ENCODE data around the gene ADARB2.

DNA sequence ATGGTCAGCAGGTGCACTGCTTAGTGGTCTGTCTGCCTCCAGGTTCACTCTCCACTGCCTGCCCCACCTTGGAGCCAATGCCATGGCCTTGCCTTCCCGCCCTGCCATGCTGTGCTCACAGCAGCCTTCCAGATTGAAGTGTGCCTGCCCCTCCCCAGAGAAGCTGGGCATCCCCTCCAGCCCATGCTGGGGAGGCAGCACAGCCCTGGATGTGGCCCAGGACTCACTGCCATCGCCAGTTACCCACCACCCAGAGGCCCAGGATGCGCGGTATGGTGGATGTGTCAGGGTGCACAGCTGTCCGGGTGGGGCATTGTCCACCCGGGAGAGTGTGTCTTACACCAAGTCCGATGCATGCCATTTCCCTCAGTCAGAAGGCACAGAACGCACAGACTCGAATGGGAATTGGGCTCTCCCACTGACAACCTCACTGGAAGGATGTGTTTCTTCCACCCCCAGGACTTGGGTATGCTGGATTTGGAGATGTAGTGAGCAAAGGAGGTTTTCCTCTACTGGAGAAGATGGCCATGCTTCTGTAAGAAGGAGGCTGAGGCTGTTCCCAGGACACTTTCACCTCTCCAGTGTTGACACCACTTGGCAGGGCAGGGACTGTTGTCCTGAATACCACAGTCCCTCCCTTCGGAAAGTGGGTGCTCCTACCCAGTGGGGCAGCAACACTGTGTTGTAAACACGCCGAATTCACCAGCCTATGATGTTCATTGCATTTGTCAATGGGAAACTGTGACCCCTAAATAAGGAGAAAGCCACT, 122.0 kb downstream of the ADARB2 start:
- no peak for TF ChIP-seq EP300 (IDR thresholded peaks at IDR 0.05; ENCODE audit: borderline replicate concordance in 1 of 2, low read depth in 1 of 2, low read length in 1 of 2)
- TF ChIP-seq, protein P1, sequence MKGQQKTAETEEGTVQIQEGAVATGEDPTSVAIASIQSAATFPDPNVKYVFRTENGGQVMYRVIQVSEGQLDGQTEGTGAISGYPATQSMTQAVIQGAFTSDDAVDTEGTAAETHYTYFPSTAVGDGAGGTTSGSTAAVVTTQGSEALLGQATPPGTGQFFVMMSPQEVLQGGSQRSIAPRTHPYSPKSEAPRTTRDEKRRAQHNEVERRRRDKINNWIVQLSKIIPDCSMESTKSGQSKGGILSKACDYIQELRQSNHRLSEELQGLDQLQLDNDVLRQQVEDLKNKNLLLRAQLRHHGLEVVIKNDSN (IDR thresholded peaks at IDR 0.05; ENCODE audit: borderline replicate concordance, low read depth): no peak
- TF ChIP-seq, protein P2, sequence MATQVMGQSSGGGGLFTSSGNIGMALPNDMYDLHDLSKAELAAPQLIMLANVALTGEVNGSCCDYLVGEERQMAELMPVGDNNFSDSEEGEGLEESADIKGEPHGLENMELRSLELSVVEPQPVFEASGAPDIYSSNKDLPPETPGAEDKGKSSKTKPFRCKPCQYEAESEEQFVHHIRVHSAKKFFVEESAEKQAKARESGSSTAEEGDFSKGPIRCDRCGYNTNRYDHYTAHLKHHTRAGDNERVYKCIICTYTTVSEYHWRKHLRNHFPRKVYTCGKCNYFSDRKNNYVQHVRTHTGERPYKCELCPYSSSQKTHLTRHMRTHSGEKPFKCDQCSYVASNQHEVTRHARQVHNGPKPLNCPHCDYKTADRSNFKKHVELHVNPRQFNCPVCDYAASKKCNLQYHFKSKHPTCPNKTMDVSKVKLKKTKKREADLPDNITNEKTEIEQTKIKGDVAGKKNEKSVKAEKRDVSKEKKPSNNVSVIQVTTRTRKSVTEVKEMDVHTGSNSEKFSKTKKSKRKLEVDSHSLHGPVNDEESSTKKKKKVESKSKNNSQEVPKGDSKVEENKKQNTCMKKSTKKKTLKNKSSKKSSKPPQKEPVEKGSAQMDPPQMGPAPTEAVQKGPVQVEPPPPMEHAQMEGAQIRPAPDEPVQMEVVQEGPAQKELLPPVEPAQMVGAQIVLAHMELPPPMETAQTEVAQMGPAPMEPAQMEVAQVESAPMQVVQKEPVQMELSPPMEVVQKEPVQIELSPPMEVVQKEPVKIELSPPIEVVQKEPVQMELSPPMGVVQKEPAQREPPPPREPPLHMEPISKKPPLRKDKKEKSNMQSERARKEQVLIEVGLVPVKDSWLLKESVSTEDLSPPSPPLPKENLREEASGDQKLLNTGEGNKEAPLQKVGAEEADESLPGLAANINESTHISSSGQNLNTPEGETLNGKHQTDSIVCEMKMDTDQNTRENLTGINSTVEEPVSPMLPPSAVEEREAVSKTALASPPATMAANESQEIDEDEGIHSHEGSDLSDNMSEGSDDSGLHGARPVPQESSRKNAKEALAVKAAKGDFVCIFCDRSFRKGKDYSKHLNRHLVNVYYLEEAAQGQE (IDR thresholded peaks at IDR 0.05; ENCODE audit: low read depth, low read length): no peak
- TF ChIP-seq, protein P3, sequence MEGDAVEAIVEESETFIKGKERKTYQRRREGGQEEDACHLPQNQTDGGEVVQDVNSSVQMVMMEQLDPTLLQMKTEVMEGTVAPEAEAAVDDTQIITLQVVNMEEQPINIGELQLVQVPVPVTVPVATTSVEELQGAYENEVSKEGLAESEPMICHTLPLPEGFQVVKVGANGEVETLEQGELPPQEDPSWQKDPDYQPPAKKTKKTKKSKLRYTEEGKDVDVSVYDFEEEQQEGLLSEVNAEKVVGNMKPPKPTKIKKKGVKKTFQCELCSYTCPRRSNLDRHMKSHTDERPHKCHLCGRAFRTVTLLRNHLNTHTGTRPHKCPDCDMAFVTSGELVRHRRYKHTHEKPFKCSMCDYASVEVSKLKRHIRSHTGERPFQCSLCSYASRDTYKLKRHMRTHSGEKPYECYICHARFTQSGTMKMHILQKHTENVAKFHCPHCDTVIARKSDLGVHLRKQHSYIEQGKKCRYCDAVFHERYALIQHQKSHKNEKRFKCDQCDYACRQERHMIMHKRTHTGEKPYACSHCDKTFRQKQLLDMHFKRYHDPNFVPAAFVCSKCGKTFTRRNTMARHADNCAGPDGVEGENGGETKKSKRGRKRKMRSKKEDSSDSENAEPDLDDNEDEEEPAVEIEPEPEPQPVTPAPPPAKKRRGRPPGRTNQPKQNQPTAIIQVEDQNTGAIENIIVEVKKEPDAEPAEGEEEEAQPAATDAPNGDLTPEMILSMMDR (IDR thresholded peaks at IDR 0.05): no peak
